ENCODE results near the gene GOLIM4. TPM values are rescaled to one million over a fixed set of nuclear protein-coding genes. Genes with fewer than 3 reads are reported as not detected.

GOLIM4 gene
- total RNA-seq, 1 experiment from 2014 or later: 35.4 TPM

DNA sequence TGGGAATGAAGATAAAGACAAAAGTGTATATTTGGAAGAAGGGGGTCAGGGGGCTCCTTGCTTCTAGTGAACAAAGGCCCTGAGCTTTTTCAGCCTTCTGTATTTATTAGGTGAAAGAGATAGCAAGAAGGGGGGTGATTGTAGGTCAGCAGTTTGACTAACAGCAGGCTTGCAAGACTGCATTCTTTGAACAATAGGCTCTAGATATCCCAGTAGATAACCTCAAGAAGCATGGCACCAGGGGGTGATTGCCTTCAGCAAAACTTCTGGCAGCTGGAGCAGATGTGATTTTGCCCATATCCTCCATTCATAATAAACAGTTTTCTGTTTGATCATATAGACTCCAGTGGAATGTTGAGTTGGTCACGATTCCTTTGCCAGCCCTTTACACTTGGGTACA is 31.7 kb upstream of the GOLIM4 start:
- ChIA-PET CTCF (no interaction called here), POLR2A (no interaction called here)
- Histone ChIP-seq H3K9me3 (ENCODE audit: control insufficient read depth, insufficient read depth, low read depth, low read length) (no peaks in the 10 kb centered on the region), H3K4me1 (ENCODE audit: control insufficient read depth, insufficient read depth, low read length) (no peaks in the 10 kb centered on the region), H3K4me3 (ENCODE audit: low read depth in 2 of 2, low read length in 2 of 2) (no peak overlapping the region), H3K36me3 (ENCODE audit: control insufficient read depth, insufficient read depth, low read length) (no peaks in the 10 kb centered on the region), H3K27ac (ENCODE audit: low read length) (no peak overlapping the region), H3K27me3 (ENCODE audit: control insufficient read depth, insufficient read depth, low read length) (no peaks in the 10 kb centered on the region)
- ATAC-seq (no peak), DNase-seq (ENCODE audit: low read depth, low spot score) (no peak)
- TF ChIP-seq, protein P1, sequence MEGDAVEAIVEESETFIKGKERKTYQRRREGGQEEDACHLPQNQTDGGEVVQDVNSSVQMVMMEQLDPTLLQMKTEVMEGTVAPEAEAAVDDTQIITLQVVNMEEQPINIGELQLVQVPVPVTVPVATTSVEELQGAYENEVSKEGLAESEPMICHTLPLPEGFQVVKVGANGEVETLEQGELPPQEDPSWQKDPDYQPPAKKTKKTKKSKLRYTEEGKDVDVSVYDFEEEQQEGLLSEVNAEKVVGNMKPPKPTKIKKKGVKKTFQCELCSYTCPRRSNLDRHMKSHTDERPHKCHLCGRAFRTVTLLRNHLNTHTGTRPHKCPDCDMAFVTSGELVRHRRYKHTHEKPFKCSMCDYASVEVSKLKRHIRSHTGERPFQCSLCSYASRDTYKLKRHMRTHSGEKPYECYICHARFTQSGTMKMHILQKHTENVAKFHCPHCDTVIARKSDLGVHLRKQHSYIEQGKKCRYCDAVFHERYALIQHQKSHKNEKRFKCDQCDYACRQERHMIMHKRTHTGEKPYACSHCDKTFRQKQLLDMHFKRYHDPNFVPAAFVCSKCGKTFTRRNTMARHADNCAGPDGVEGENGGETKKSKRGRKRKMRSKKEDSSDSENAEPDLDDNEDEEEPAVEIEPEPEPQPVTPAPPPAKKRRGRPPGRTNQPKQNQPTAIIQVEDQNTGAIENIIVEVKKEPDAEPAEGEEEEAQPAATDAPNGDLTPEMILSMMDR (IDR thresholded peaks at IDR 0.05): no peak
- TF ChIP-seq TCF7L2 (IDR thresholded peaks at IDR 0.05; ENCODE audit: low read depth, low read length) (no peak), SIN3A (IDR thresholded peaks at IDR 0.05; ENCODE audit: borderline replicate concordance, insufficient read depth, low read depth, low read length) (no peak)
- intact Hi-C loops (cut with micrococcal nuclease; ENCODE audit: unreplicated experiment) (no loop called here), in situ Hi-C loops (cut with HindIII; ENCODE audit: low pct_unique_long_range_greater_than_20kb, low sequenced_read_pairs) (no loop called here)
- no TSS peak for BruUV-seq (replicated peaks)

DNA sequence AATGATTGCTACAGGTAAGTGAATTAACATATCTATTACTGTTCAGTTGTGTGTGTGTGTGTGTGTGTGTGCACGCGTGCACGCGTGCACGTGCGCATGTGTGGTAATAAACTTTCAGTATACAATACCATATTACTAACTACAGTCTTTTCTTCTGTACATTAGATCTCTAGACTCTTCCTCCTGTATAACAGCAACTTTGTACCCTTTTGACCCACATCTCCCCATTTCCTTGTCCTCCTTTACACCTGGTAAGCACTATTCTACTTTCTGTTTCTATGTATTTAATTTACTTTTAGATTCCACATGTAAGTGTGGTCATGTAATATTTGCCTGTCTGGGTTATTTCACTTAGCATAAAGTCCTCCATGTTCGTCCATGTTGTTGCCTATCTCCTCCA is 29.1 kb upstream of the GOLIM4 start:
- intact Hi-C loops (cut with micrococcal nuclease; ENCODE audit: unreplicated experiment): no loop called here
- H3K27ac ChIP-seq (ENCODE audit: low read length): no peak overlapping the region
- in situ Hi-C loops (cut with HindIII; ENCODE audit: low pct_unique_long_range_greater_than_20kb, low sequenced_read_pairs): no loop called here
- ATAC-seq (no peak), DNase-seq (ENCODE audit: low read depth, low spot score) (no peak)
- H3K4me3 ChIP-seq (ENCODE audit: low read depth in 2 of 2, low read length in 2 of 2): no peak overlapping the region
- H3K4me1 ChIP-seq (ENCODE audit: control insufficient read depth, insufficient read depth, low read length): no peaks in the 10 kb centered on the region
- TF ChIP-seq, protein P1 (IDR thresholded peaks at IDR 0.05): no peak
- TF ChIP-seq, protein P2, sequence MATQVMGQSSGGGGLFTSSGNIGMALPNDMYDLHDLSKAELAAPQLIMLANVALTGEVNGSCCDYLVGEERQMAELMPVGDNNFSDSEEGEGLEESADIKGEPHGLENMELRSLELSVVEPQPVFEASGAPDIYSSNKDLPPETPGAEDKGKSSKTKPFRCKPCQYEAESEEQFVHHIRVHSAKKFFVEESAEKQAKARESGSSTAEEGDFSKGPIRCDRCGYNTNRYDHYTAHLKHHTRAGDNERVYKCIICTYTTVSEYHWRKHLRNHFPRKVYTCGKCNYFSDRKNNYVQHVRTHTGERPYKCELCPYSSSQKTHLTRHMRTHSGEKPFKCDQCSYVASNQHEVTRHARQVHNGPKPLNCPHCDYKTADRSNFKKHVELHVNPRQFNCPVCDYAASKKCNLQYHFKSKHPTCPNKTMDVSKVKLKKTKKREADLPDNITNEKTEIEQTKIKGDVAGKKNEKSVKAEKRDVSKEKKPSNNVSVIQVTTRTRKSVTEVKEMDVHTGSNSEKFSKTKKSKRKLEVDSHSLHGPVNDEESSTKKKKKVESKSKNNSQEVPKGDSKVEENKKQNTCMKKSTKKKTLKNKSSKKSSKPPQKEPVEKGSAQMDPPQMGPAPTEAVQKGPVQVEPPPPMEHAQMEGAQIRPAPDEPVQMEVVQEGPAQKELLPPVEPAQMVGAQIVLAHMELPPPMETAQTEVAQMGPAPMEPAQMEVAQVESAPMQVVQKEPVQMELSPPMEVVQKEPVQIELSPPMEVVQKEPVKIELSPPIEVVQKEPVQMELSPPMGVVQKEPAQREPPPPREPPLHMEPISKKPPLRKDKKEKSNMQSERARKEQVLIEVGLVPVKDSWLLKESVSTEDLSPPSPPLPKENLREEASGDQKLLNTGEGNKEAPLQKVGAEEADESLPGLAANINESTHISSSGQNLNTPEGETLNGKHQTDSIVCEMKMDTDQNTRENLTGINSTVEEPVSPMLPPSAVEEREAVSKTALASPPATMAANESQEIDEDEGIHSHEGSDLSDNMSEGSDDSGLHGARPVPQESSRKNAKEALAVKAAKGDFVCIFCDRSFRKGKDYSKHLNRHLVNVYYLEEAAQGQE (IDR thresholded peaks at IDR 0.05; ENCODE audit: insufficient read depth in 1 of 2, low read depth in 2 of 2, low read length in 1 of 2): no peak
- TF ChIP-seq SIN3A (IDR thresholded peaks at IDR 0.05; ENCODE audit: borderline replicate concordance, insufficient read depth, low read depth, low read length) (no peak), POLR2AphosphoS5 (IDR thresholded peaks at IDR 0.05; ENCODE audit: low read depth, low read length) (no peak), TCF7L2 (IDR thresholded peaks at IDR 0.05; ENCODE audit: low read depth, low read length) (no peak)
- no TSS peak for BruUV-seq (replicated peaks)
- no peaks in the 10 kb centered on the region for H3K27me3 ChIP-seq (ENCODE audit: control insufficient read depth, insufficient read depth, low read length)
- H3K36me3 ChIP-seq (ENCODE audit: control insufficient read depth, insufficient read depth, low read length): no peaks in the 10 kb centered on the region
- no peaks in the 10 kb centered on the region for H3K9me3 ChIP-seq (ENCODE audit: control insufficient read depth, insufficient read depth, low read depth, low read length)
- CTCF ChIA-PET: no interaction called here
- POLR2A ChIA-PET: no interaction called here

All from Panc1 (cell line).